GM18519 (cell line): Measurements from ENCODE around the gene PTCD2.
A peak's percentile ranks its signal among the peaks of the same experiment; 100 is the strongest.
"Not testable (repeated sequence)": the region's sequence is repeated elsewhere in the genome, so short reads cannot be mapped to it uniquely, and the experiment has no call there.

ENCODE experiments used
- ATAC-seq: cut with Tn5 transposase; IDR thresholded peaks from one replicate; pipeline ENCODE4 v1.9.1; 2021; ENCODE audit warnings: mild to moderate bottlenecking, moderate library complexity; ENCODE audit not compliant: unreplicated experiment, low FRiP score

PTCD2 gene

DNA sequence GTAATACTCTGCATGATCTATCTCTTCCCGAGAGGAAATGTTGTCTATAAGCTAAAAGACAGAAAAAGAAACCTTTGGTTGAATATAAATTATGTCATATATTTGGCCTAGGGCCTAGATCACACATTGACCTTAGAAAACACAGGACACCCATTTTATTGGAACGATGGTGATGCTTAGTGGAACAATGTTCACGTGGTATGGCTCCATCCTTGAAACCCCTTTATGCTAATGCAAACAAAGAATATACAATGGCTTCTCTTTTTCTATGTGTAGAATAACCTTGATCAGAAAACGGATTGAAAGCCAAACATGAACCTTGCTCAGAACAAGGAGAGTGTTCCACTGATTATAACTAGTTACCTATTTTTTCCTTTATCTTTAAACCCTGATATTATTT lies 24.6 kb upstream of the PTCD2 start:
- no peak for ATAC-seq

DNA sequence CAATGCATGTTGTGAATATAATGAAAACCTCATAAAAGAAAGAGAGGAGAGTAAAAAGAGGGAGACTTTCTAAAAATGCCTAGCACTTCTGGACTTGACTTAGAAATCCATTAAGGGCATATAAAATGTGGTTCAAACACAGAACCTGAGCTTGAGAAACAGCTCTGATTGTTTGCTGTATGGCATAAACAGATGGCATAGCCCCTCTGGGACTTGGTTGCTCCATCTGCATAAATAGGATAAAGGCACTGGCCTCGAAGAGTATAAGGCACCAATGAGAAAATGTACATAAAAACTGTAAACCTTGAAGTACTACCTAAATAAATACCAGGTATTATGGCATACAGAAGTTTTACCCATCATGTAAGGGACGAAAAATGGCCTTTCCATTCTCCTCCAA lies 23.9 kb upstream of the PTCD2 start:
- ATAC-seq, result no peak

DNA sequence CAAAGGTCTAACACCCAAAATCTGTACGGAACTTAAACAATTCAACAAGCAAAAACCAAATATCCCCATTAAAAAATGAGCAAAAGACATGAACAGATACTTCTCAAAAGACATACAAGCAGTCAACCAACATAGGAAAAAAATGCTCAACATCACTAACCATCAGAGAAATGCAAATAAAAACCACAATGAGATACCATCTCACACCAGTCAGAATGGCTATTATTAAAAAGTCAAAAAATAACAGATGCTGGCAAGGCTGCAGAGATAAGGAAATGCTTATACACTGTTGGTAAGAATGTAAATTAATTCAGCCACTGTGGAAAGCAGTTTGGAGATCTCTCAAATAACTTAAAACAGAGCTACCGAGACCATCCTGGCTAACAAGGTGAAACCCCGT lies 22.0 kb upstream of the PTCD2 start:
- ATAC-seq, result not testable (repeated sequence)

DNA sequence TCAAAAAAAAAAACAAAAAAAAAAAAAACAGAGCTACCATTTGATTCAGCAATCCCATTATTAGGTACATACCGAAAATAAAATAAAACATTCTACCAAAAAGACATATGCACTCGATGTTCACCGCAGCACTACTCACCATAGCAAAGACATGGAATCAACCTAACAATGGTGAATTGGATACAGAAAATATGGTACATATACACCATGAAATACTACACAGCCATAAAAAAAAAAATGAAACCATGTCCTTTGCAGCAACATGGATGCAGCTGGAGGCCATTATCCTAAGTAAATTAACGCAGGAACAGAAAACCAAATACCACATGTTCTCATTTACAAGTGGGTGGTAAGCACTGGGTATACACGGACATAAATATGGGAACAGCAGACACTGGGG lies 21.5 kb upstream of the PTCD2 start:
- no peak for ATAC-seq

DNA sequence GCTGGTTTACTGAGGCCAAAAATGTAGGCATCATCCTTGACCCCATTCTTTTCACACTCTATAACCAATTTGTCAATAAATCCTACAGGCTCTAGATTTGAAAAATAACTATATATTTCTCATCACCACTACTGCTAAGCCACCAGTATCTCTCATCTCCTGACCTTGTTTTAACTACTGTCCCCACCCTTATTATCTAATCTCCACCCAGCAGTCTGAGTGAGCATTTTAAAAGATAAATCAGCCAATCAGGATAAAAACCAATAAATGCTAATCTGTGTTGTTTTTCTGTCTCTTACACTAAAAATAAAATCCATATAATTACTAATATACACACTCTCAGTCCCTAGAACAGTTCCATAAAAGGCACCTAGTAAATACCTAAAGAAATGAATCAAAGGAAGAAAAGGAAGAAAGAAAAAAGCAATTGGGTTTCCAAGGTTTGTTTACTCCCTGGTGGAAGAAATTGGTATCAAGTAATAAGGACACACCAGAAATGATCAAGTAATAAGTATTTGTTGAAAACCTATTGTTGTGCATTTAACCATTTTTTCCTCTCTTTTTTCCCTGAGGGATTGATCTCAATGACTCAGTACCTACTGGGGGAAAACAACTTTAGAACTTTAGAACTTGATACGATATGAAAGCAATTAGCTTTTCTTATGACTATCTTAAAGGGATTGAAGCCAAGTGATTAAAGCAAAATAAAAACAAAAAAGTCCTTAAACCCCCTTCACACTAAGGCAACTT lies 19.4 kb upstream of the PTCD2 start:
- no peak for ATAC-seq

DNA sequence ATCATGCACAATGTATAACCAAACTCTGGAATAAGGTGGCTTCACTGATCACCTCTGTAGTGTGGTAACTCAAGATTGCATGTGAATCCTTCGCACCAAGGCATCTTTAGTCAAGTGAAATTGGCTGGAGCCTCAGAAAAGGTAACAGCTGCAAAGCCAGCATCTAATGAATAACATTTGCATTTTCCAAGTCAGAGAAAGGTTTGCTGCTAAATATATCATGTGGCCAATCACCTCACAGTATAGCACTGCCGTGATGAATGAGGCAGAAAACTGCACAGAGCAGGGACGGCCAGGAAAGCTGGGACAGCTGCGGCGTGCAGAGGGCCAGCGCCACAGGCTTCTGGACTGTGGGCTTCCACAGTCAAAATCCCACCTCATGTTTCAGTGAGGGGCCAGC lies 18.6 kb upstream of the PTCD2 start:
- ATAC-seq, result peak; percentile 55

DNA sequence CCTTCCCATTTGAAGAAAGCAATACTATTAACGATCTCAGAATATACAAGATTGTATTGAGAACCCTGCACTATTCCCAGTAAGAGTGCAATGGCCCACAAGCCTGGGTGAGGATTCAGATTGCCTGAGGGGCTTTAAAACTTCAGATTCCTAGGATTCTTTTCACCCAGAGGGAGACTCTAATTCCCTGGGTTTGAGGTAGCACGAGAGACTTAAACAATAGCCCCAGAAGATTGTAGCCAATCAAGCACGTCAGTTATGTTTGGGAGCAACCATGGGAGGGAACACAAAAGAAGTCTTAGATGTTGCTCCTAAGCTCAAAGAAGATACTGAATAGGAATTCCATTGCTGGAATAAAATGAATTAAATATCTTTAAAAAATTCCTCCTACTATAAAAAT lies 18.0 kb upstream of the PTCD2 start:
- ATAC-seq, result no peak

DNA sequence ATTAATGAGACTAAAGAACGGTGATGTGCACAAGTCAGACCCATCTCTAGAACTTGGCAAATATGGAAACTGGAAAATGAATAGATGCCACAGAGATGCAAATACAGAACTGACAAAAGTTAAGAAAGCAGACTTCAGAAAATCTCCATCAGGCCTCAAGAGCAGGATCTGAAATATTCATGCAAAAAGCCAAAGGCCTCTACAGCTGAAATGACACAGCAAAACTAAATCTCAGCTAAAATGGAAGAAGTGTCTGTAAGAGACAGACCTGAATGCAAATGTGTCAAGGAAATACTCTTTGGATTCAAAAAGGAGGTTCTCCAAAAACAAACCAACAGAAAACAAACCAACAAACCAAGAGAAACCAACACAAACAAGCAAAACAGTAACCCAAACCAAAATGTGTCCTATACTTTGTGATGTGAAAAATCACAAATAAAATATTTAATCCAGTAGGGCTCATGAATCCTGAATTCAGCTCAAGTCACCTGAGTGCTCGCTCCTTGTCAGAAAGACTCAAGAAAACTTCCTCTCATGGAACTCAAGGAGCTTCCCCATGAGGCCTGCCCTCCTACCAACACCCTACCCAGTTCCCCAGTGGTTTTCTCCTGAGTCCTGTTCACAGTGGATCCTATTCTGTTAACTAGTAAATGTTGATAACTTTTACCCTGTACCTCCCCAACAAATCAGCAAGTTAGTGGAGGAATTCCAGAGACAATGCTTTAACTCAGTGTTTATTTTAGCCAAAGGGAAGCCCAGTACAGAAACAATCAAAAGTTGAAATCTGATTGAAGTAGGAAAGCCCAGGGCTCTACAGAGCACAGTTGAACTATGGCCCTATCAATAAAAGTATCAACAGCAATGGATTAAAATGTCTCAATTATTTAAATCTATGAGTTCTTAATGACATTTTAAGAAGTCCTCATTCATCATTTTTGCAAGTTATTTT lies 14.7 kb upstream of the PTCD2 start:
- no peak for ATAC-seq

DNA sequence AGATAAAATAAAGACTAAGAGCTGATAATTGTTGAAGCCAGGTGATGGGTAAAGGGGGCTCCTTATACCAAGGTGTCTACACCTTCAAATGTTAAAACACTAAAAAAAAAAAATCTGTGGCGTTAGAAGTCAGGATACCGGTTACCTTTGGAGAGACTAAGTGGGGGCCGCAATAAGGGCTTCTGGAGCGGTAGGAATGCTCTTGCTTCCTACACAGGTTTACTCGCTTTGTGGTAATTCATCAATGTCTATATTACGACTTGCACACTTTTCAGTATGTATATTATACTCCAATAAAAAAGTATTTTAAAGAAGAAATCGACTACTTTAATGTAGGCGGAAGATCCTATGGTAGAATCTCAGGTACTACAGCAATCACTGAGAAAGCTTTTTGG lies 12.6 kb upstream of the PTCD2 start:
- no peak for ATAC-seq

DNA sequence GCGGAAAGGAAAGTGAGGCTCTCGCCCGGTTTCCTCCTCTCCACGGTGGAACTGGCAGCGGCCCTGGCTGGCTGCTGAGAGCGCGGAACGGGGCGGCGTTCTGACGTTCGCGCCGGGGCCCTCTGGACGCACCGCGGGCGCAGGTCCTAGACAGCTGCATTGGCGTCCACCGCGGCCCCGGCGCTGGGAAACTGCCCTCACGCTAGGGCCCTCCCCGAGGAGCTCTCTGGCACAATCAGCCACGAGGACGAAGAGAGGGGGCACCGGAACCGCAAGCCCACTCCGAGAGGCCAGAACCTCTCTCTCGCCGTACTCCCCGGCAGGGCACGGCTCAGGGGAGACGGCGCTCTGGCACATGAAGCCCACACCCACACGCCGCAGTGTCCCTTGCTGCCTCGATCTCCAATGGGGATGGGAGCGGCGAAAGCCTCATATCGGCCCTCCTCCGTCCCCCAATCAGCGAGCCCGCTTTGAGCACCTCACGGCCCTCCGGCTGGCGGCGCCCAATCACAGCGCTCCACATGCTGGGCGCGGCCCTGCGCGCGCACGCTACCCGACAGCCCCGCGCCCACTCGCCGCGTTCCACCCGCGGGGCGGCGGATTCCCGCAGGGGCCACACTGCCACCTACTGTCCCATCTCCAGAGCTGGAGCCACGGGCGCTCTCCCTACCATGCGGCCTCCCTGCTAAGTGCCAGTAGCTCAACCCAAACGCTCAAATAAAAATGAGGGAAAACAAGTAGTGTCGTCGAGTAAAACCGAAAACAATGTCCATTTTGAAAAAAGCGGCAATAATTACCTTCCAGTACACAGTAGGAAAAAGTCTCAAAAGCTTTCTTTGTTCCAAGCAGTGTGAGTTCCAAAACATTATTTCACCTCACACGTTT lies 12.0 kb upstream of the PTCD2 start:
- ATAC-seq, result peak; percentile 86

DNA sequence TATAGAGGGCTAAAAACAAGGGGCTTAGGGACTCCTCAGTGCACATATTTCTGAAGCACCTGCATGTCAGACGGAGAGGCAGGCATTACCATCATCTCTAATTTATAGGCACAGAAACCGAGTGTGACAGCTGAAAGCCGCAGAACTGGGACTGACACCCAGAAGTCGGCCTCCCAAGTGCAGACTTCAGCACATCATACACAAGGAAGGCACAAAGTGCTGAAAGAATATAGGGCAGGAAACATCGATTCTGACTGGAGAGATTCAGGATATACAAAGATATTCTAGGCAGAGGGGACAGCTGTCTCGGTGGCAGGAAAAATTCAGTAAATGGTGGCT lies 11.4 kb upstream of the PTCD2 start:
- no peak for ATAC-seq

DNA sequence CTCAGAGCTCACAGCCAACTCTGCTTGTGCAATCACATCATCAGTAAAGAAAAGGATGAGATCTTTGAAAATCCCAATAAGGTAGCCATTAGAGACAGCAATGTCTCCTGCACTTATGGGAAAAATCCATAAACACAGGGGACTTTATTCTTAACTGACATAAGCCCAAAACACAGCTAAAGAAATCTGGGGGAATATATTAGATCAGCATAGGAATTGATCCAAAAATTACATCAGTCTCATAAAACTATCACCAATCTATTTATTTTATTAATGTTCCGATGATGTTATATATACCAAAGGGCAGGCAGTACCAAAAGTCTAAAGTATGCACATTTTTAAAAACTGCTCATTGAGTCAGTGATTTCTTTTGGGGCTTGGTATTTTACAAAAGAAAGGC lies 7.0 kb upstream of the PTCD2 start:
- no peak for ATAC-seq

DNA sequence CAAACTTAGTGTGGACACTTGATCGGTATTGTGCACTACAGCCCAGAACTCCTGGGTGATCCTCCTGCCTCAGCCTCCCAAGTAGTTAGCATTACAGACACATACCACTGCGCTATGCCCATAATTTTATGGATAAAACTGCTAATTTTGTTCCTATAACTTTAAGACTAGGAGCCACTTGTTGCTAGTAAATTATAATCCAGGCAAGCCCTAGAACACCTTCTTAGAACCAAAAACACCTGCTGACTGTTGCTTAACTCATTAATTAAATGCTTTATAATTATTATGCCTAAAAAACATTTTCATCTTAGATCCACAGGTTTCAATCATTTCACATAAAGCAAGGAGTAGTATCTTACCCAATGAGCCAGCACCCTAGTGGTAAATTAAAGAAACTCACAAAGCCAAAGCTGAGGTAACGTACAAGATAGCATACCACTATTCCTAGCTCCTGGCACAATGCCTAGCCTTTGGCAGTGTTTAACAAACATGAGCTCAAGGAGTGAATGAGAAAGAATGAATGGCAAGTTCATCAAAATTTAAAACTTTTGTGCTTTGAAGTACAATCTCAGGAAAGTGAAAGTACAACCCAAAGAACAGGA lies 5.5 kb upstream of the PTCD2 start:
- ATAC-seq, result no peak

DNA sequence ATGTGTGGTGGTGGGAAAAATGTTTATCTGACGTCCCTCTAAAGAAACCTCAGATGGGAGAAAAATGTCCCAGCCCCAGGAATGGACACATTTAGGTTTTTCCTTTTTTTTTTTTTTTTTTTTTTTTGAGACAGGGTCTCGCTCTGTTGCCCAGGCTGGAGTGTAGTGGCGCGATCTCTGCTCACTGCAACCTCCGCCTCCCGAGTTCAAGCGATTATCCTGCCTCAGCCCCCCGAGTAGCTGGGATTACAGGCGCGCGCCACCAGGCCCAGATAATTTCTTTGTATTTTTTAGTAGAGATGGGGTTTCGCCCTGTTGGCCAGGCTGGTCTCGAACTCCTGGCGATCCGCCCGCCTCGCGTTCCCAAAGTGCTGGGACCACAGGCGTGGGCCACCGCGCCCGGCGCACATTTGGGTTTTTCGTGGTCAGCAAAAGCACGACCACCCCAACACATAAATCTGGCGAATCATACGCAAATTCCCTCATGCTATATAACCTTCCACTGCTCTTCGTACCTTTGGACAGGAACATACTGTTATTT lies 668 bp upstream of the PTCD2 start:
- ATAC-seq, result not testable (repeated sequence)

DNA sequence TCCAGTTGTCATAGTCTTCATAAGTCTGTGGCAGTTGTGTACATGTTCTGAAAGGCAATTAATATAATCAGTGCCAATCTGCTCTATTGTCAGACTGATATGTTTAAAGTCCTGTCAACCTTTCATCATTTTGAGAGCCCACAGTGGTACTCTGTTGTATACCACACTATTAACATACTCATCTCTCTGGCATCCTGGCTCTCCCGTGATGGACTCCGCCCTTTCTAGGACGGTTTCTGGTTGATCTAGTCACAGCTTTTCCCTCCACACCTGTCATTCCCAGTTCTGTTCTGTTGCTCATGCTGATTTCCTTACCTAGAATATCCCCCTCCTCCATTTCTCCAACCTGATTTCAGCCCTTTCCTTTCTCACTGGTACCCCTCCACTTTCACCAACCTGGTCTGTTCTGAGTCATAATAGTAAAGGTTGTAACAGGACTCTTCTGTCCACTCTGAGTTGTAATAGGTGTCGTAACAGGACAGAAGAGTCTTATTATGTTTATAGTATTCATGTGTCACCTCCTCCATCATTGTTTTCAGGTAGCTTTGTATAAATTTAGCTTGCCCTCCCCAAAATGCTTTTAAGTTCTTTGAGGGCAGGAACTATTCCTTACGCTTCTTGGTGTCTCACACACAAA lies 4.1 kb downstream of the PTCD2 start:
- no peak for ATAC-seq

DNA sequence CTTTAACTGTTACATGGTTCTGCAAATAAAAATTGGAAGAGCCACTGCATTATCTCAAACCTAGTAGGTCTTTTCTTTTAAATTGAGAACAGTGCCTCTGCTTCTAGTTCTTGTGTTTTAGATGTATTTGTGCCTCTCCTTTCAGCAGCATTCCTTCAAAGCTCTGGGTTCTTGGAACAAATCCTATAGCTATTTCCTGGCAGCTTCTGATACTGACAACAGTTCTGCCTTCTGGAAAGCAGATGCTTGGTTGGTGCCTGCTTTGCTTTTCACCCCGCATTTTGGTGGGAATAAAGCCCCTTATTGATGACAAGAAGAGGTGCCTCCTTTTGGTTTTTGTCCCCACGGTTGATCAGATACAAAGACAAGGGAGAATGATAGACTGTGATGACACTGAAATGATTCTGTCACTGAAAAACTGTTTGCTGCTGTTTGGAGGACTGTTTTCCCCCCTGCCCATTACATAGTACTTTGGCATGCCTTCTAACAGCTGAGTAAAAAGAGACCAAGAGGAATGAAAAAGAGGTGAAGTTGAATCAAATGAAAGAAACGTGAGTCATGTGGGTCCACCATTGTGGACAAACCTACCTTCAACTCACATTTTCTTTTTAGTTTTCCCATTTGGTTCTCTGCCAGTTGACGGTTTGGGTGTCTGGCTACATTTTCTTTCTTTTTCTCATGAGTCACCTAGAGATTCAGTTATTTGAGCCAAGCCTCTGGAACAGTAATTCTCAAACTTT lies 5.6 kb downstream of the PTCD2 start:
- no peak for ATAC-seq

DNA sequence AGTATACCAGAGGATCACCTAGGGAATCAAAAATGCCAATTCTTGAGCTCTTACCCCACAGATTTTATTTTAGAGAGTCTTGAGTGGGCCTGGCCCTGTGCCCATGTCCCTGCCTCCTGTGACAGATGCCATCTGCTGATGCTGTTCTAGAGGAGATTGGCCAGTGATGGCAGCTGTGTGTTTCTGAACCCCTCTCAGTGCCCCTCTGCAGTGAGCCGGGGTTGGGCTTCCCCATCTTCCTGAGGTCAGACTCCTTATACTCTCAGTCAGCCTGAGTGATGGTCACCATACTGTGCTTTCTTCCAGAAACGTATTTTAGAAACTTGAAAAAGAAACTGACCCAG lies 6.1 kb downstream of the PTCD2 start:
- no peak for ATAC-seq

DNA sequence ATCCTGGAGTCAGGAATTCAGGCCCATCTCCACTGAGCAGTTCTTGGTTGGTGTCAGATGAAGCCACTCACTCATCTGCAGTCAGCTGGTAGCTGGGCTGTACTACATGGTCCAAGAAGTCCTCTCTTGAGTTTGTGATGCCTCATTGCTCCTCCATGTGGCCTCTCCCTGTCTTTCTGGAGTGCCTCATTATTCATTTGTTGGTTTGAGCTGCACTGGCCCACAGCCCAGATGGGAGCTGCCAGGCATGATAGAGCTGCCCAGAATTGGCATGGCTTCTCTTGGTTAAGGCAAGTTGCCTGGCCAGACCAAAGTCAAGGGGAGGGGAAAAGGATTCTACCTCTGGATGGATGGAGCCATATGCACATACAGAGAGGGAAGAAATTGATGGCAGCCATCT lies 8.0 kb downstream of the PTCD2 start:
- no peak for ATAC-seq

DNA sequence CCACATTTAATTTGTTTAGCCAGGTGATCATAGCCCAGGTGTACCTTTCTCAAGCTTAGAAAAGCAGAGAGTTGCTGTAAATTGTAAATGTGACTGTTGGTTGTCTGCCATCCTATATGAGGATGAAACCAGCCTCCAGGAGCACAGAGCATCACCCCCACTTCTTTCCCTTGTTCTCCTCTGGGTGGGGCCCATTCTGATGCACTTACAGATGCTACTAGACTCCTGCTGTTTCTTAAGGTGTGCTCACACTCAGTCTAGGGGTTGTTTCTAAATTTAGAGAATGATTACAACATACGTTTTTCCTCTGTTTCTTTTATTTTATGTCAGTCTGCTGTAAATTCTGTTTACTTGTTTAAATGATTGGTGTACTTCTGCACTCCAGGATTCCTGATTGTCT lies 10.5 kb downstream of the PTCD2 start:
- no peak for ATAC-seq
